T-cell (primary cell): ENCODE measurements around the gene OR4D9. TPM values are rescaled to one million over a fixed set of nuclear protein-coding genes. Genes with fewer than 3 reads are reported as not detected.

Source experiments
- ATAC-seq, 4 experiments: fragments of 200-7000 bp in 3 of 4; fragments of 150-1000 bp in 1 of 4; cut with Tn5 transposase; replicated peaks in 1 of 4; 1 replicate in 3 of 4; 2 replicates in 1 of 4; pipeline ENCODE4 v1.10.0; 2021; ENCODE audit warnings: moderate library complexity in 3 of 4, mild to moderate bottlenecking in 2 of 4, moderate number of reproducible peaks in 1 of 4
- CTCF ChIA-PET, 2 donors: fragments of 300-600 bp; sonication (Branson Sonifier 250); formaldehyde crosslinking; loops; one replicate each; lab custom pipeline; 2022; ENCODE audit warnings: antibody characterized with exemption in 2 of 2; lab: Charles Lee
- POLR2A ChIA-PET, 2 donors: fragments of 300-600 bp; sonication (Branson Sonifier 250); formaldehyde crosslinking; loops; one replicate each; lab custom pipeline; 2022; ENCODE audit warnings: antibody characterized with exemption in 2 of 2; lab: Charles Lee
- DNase-seq, 35 experiments: peaks; one replicate each; pipeline versions ENCODE4 v3.0.0 to v3.0.0-alpha.2; 2013 to 2023
- H3K27ac ChIP-seq: one replicate; pipeline ENCODE4 v1.5.1; 2013; ENCODE audit warnings: low read length
- H3K27me3 ChIP-seq, 2 experiments: replicated peaks in 1 of 2; 1 replicate in 1 of 2; 2 replicates in 1 of 2; pipeline versions ENCODE4 v1.6.1 to v1.7.0; 2013; ENCODE audit warnings: low read length in 1 of 2, mixed read lengths in 1 of 2; ENCODE audit not compliant: control insufficient read depth in 2 of 2, insufficient read depth in 2 of 2; ENCODE audit errors: extremely low read depth in 1 of 2
- H3K36me3 ChIP-seq, 2 donors: 1 replicate in 1 of 2; 2 replicates in 1 of 2; pipeline versions ENCODE4 v1.6.1 to v1.7.0; 2013; ENCODE audit warnings: low read length in 1 of 2; ENCODE audit not compliant: control insufficient read depth in 2 of 2, insufficient read depth in 1 of 2; ENCODE audit errors: extremely low read depth in 1 of 2
- H3K4me1 ChIP-seq, 2 experiments: 1 replicate in 1 of 2; 2 replicates in 1 of 2; pipeline versions ENCODE4 v1.6.1 to v1.7.0; 2013; ENCODE audit warnings: low read length in 2 of 2, mixed read lengths in 1 of 2; ENCODE audit not compliant: insufficient read depth in 2 of 2, control insufficient read depth in 1 of 2; ENCODE audit errors: extremely low read depth in 1 of 2
- H3K4me3 ChIP-seq, 2 donors: 1 replicate in 1 of 2; 2 replicates in 1 of 2; pipeline versions ENCODE4 v1.5.1 to v1.7.0; 2013; ENCODE audit warnings: mild to moderate bottlenecking in 2 of 2, low read length in 1 of 2, moderate library complexity in 1 of 2; ENCODE audit not compliant: control insufficient read depth in 1 of 2; ENCODE audit errors: extremely low read depth in 1 of 2
- H3K9me3 ChIP-seq: 2 replicates; pipeline ENCODE4 v1.7.0; 2013
- H3K27ac Mint-ChIP-seq, 2 donors: one replicate each; pipeline ENCODE4 v1.8.0; 2020 to 2021; ENCODE audit warnings: mild to moderate bottlenecking in 2 of 2, mixed read lengths in 2 of 2
- H3K27me3 Mint-ChIP-seq, 2 donors: one replicate each; pipeline ENCODE4 v1.8.0; 2021 to 2022; ENCODE audit warnings: mixed read lengths in 2 of 2
- H3K36me3 Mint-ChIP-seq: one replicate; pipeline ENCODE4 v1.8.0; 2021; ENCODE audit warnings: mixed read lengths
- H3K4me1 Mint-ChIP-seq, 3 donors: one replicate each; pipeline ENCODE4 v1.8.0; 2020 to 2022; ENCODE audit warnings: mixed read lengths in 3 of 3, mild to moderate bottlenecking in 1 of 3
- H3K4me3 Mint-ChIP-seq, 3 donors: one replicate each; pipeline ENCODE4 v1.8.0; 2020 to 2022; ENCODE audit warnings: mild to moderate bottlenecking in 3 of 3, mixed read lengths in 3 of 3, moderate library complexity in 3 of 3
- H3K9me3 Mint-ChIP-seq, 3 donors: one replicate each; pipeline ENCODE4 v1.8.0; 2020 to 2022; ENCODE audit warnings: mixed read lengths in 3 of 3
- WGBS: methylation state at CpG from one replicate; pipeline ENCODE4 v1.1.5; 2013; ENCODE audit warnings: missing lambda C conversion rate; ENCODE audit not compliant: insufficient coverage; 5-methylcytosine and 5-hydroxymethylcytosine counted together
- total RNA-seq, 35 experiments: library from RNA in 6 of 35; stranded (reverse) in 6 of 35; fragments of 120-200 nt in 1 of 35; gene quantifications; one replicate each; pipeline versions ENCODE4 v1.2.1 to v1.2.4 and lab custom pipeline; 2013 to 2026

The OR4D9 gene
- total RNA-seq (not detected), total RNA-seq (lab: John Stamatoyannopoulos, UW) (0 to 0.10 (median 0) reads per million in 29 experiments)
- not detected for total RNA-seq (2013)

GRCh38 chr11:59510941-59511589 lies at the start of gene OR4D9:
OR4D9 (plus strand) TSS chr11:59511539; CDS start chr11:59514913, 3,374 bp downstream.
- Histone ChIP-seq H3K9me3 (no peaks in the 10 kb centered on the region), H3K27ac (no peak within 1 kb of the TSS), H3K4me3 (peak within 1 kb of the TSS in 1 of 2 donors; percentile 10), H3K27me3 (no peaks in the 10 kb centered on the region), H3K4me1 (peaks cover 7 to 18% of the 10 kb centered on the region in 2 experiments), H3K36me3 (no peaks in the 10 kb centered on the region)
- DNase-seq (peak in 2 of 35 experiments; percentile 18 to 19), ATAC-seq (peak; percentile 91 to 99 (median 96))
- H3K27me3 Mint-ChIP-seq, result peaks cover 0 to 9% of the 10 kb centered on the region in 2 donors
- peak within 1 kb of the TSS in 2 of 3 donors; percentile 4 to 53 for H3K4me3 Mint-ChIP-seq
- peaks cover 28 to 32% (median 31%) of the 10 kb centered on the region in 3 donors for H3K4me1 Mint-ChIP-seq
- CTCF ChIA-PET, result no interaction called here
- peak within 1 kb of the TSS; percentile 29 to 37 for H3K27ac Mint-ChIP-seq
- POLR2A ChIA-PET, result no interaction called here
- no CpG with 5 or more reads among the region's 2 CpGs for WGBS
- H3K9me3 Mint-ChIP-seq, result no peaks in the 10 kb centered on the region
- H3K36me3 Mint-ChIP-seq, result no peaks in the 10 kb centered on the region

- H3K9me3 Mint-ChIP-seq, result no peaks in the 10 kb centered on the region
Observed at GRCh38 chr11:59463190-59463641, 48.1 kb upstream of the OR4D9 start.

GRCh38 chr11:59473015-59473414 lies 38.3 kb upstream of the OR4D9 start, which contains the start of gene OR4D10:
OR4D10 (plus strand) TSS chr11:59473315; CDS start chr11:59477430, 4,115 bp downstream.
- ChIA-PET POLR2A (no interaction called here), CTCF (no interaction called here)
- Histone ChIP-seq H3K27ac (no peak within 1 kb of the TSS), H3K4me1 (no peaks in the 10 kb centered on the region), H3K27me3 (peaks cover 0 to 3% of the 10 kb centered on the region in 2 experiments), H3K36me3 (no peaks in the 10 kb centered on the region), H3K4me3 (no peak within 1 kb of the TSS), H3K9me3 (no peaks in the 10 kb centered on the region)
- no peaks in the 10 kb centered on the region for H3K9me3 Mint-ChIP-seq
- DNase-seq, result no peak
- no peak within 1 kb of the TSS for H3K4me3 Mint-ChIP-seq
- no peak within 1 kb of the TSS for H3K27ac Mint-ChIP-seq
- no peaks in the 10 kb centered on the region for H3K4me1 Mint-ChIP-seq
- H3K36me3 Mint-ChIP-seq, result no peaks in the 10 kb centered on the region
- no peak for ATAC-seq
- peaks cover 23 to 26% of the 10 kb centered on the region in 2 donors for H3K27me3 Mint-ChIP-seq

More at GRCh38 chr11:59463190-59463641, 48.1 kb upstream of the OR4D9 start:
- Mint-ChIP-seq H3K4me3 (no peak overlapping the region), H3K4me1 (no peaks in the 10 kb centered on the region), H3K27me3 (peaks cover 18 to 29% of the 10 kb centered on the region in 2 donors), H3K27ac (no peak overlapping the region), H3K36me3 (no peaks in the 10 kb centered on the region)
- ChIA-PET POLR2A (no interaction called here), CTCF (no interaction called here)
- Histone ChIP-seq H3K4me3 (no peak overlapping the region), H3K9me3 (no peaks in the 10 kb centered on the region), H3K36me3 (no peaks in the 10 kb centered on the region), H3K27ac (no peak overlapping the region), H3K4me1 (no peaks in the 10 kb centered on the region), H3K27me3 (peaks cover 0 to 3% of the 10 kb centered on the region in 2 experiments)
- WGBS, result 82% methylated on average over 2 of the region's 5 CpGs
- ATAC-seq (no peak), DNase-seq (no peak)

- H3K27ac ChIP-seq, result no peak overlapping the region
- Mint-ChIP-seq H3K9me3 (no peaks in the 10 kb centered on the region), H3K4me3 (no peak overlapping the region), H3K36me3 (no peaks in the 10 kb centered on the region), H3K4me1 (no peaks in the 10 kb centered on the region), H3K27ac (no peak overlapping the region), H3K27me3 (peaks cover 18 to 22% of the 10 kb centered on the region in 2 donors)
- ATAC-seq (no peak), DNase-seq (no peak)
- H3K9me3 ChIP-seq, result no peaks in the 10 kb centered on the region
- H3K4me3 ChIP-seq, result no peak overlapping the region
- peaks cover 0 to 2% of the 10 kb centered on the region in 2 experiments for H3K27me3 ChIP-seq
- ChIA-PET CTCF (no interaction called here), POLR2A (no interaction called here)
- H3K36me3 ChIP-seq, result no peaks in the 10 kb centered on the region
- WGBS, result 56% methylated on average over 7 of the region's 9 CpGs
- H3K4me1 ChIP-seq, result no peaks in the 10 kb centered on the region
Observed at GRCh38 chr11:59475176-59475575, 36.2 kb upstream of the OR4D9 start.

- no peaks in the 10 kb centered on the region for H3K36me3 ChIP-seq
- H3K9me3 Mint-ChIP-seq, result no peaks in the 10 kb centered on the region
- no peaks in the 10 kb centered on the region for H3K4me1 Mint-ChIP-seq
- no peak overlapping the region for H3K4me3 ChIP-seq
- no peaks in the 10 kb centered on the region for H3K9me3 ChIP-seq
- H3K27me3 Mint-ChIP-seq, result peaks cover 11 to 15% of the 10 kb centered on the region in 2 donors
- peaks cover 0 to 5% of the 10 kb centered on the region in 2 experiments for H3K27me3 ChIP-seq
- no peak overlapping the region for H3K27ac Mint-ChIP-seq
- ATAC-seq (no peak), DNase-seq (no peak)
- H3K36me3 Mint-ChIP-seq, result no peaks in the 10 kb centered on the region
- H3K4me3 Mint-ChIP-seq, result no peak overlapping the region
- POLR2A ChIA-PET, result interaction anchor here in 1 of 2 donors (0.6 kb wide), 1 partner anchor 86 kb away, joined by 3 read pairs; no protein-coding TSS in a partner anchor
- no peak overlapping the region for H3K27ac ChIP-seq
- H3K4me1 ChIP-seq, result no peaks in the 10 kb centered on the region
- CTCF ChIA-PET, result no interaction called here
Observed at GRCh38 chr11:59479906-59480305, 31.4 kb upstream of the OR4D9 start.

- POLR2A ChIA-PET, result no interaction called here
- Mint-ChIP-seq H3K9me3 (no peaks in the 10 kb centered on the region), H3K4me1 (no peaks in the 10 kb centered on the region), H3K27ac (no peak overlapping the region), H3K36me3 (no peaks in the 10 kb centered on the region), H3K4me3 (no peak overlapping the region), H3K27me3 (peaks cover 9 to 12% of the 10 kb centered on the region in 2 donors)
- Histone ChIP-seq H3K4me1 (no peaks in the 10 kb centered on the region), H3K4me3 (no peak overlapping the region), H3K36me3 (no peaks in the 10 kb centered on the region), H3K9me3 (no peaks in the 10 kb centered on the region), H3K27ac (no peak overlapping the region), H3K27me3 (peaks cover 0 to 5% of the 10 kb centered on the region in 2 experiments)
- 93% methylated on average over 2 of the region's 3 CpGs for WGBS
- DNase-seq (no peak), ATAC-seq (no peak)
- CTCF ChIA-PET, result no interaction called here
Observed at GRCh38 chr11:59480359-59480758, 31.0 kb upstream of the OR4D9 start.
